ENCODE measurements around the gene L3MBTL3. TPM values are rescaled to one million over a fixed set of nuclear protein-coding genes. Genes with fewer than 3 reads are reported as not detected.

L3MBTL3 gene
- total and polyA plus RNA-seq, 10 of the 15 experiments (the other 5 are each of a cell fraction or from before 2014, with no cell fraction given) = 0.71 to 9.4 (median 6.2) TPM

- no peak for TF ChIP-seq TCF3 (IDR thresholded peaks at IDR 0.05; ENCODE audit: borderline replicate concordance, insufficient read depth, low read depth, low read length)
- no peak for TF ChIP-seq BCLAF1 (IDR thresholded peaks at IDR 0.05)
- no peak for TF ChIP-seq USF1 (IDR thresholded peaks at IDR 0.05; ENCODE audit: borderline replicate concordance, extremely low read length, insufficient read depth, low read depth, low read length)
- TF ChIP-seq TBL1XR1 (IDR thresholded peaks at IDR 0.05; ENCODE audit: low read depth, low read length) = no peak
- TF ChIP-seq BRCA1 (IDR thresholded peaks at IDR 0.05; ENCODE audit: low read depth, low read length) = no peak
- TF ChIP-seq MEF2B (IDR thresholded peaks at IDR 0.05; ENCODE audit: partially characterized antibody, poor library complexity, severe bottlenecking) = no peak
- no peak for TF ChIP-seq RCOR1 (conservative IDR thresholded peaks at IDR 0.05; ENCODE audit: low read depth, low read length)
These were observed 139.7 kb downstream of the L3MBTL3 start (continued) for GRCh38 chr6:130158056-130158455.

GRCh38 chr6:130158548-130158947 lies 140.2 kb downstream of the L3MBTL3 start:
- ATAC-seq = no peak
- POLR2A ChIA-PET = interaction anchor here (0.5 kb wide), 1 partner anchor 44 kb away, joined by 3 read pairs; no protein-coding TSS in a partner anchor
- in situ Hi-C loops (cut with MboI) = no loop called here
- no peaks in the 10 kb centered on the region for H3K4me1 ChIP-seq (ENCODE audit: control insufficient read depth, insufficient read depth, low read length)
- no peak overlapping the region for H3K9ac ChIP-seq (ENCODE audit: control insufficient read depth, insufficient read depth, low read length)
- no peak overlapping the region for H3K4me3 ChIP-seq
- BruUV-seq (replicated peaks) = no TSS peak
- FAIRE-seq = no peak
- no peaks in the 10 kb centered on the region for H4K20me1 ChIP-seq (ENCODE audit: control insufficient read depth, insufficient read depth)
- no peak overlapping the region for H3K4me2 ChIP-seq (ENCODE audit: control insufficient read depth, insufficient read depth)
- no peaks in the 10 kb centered on the region for H3K79me2 ChIP-seq (ENCODE audit: control insufficient read depth, insufficient read depth, low read length)
- no peak for DNase-seq (ENCODE audit: low read depth, low spot score)
- H3K27ac ChIP-seq (ENCODE audit: control insufficient read depth, insufficient read depth) = no peak overlapping the region
- 55% methylated on average over 4 of the region's 4 CpGs for WGBS (ENCODE audit: insufficient coverage, insufficient replicate concordance, low lambda C conversion rate, missing lambda C conversion rate)
- SMC1A ChIA-PET (ENCODE audit: uncharacterized antibody, unreplicated experiment) = no interaction called here
- no peak overlapping the region for H2AFZ ChIP-seq (ENCODE audit: control insufficient read depth, low read depth, low read length)
- CTCF ChIA-PET = interaction anchor here (0.7 kb wide), 1 partner anchor 53 kb away, joined by 3 read pairs; no protein-coding TSS in a partner anchor
- H3K27me3 ChIP-seq (replicated peaks in 1 of 2; ENCODE audit: control insufficient read depth in 2 of 2, insufficient read depth in 2 of 2, low read length in 1 of 2) = no peaks in the 10 kb centered on the region
- intact Hi-C loops (cut with micrococcal nuclease; ENCODE audit: unreplicated experiment) = no loop called here
- H3K36me3 ChIP-seq (ENCODE audit: control insufficient read depth in 2 of 2, insufficient read depth in 2 of 2, low read length in 1 of 2) = no peaks in the 10 kb centered on the region
- no peaks in the 10 kb centered on the region; the same call in 2 of the 3 replicates for H3K9me3 ChIP-seq (replicated peaks; ENCODE audit: control insufficient read depth, insufficient read depth, low read length)
- RAD21 ChIA-PET (ENCODE audit: unreplicated experiment) = no interaction called here
- TF ChIP-seq E4F1 (IDR thresholded peaks at IDR 0.05; ENCODE audit: borderline replicate concordance, partially characterized antibody) (no peak), HDAC2 (IDR thresholded peaks at IDR 0.05) (no peak), EED (IDR thresholded peaks at IDR 0.05; ENCODE audit: low read depth) (no peak), ZBTB11 (CRISPR knock-in tag; IDR thresholded peaks at IDR 0.05) (no peak), GABPA (IDR thresholded peaks at IDR 0.05; ENCODE audit: low read depth) (no peak), POU2F2 (IDR thresholded peaks at IDR 0.05; ENCODE audit: borderline replicate concordance, low read depth, low read length) (no peak), LARP7 (IDR thresholded peaks at IDR 0.05) (no peak)
